NAMALWA (cell line): Measurements from ENCODE around the gene CD93.

ENCODE experiments used
- DNase-seq: peaks from one replicate; pipeline ENCODE4 v3.0.0-alpha.2; 2015; ENCODE audit warnings: low spot score

CD93 gene

GRCh38 chr20:23120936-23121750 is 35.0 kb upstream of the CD93 start:
- no peak for DNase-seq

- DNase-seq: no peak
Measured at GRCh38 chr20:23120261-23120660, 34.1 kb upstream of the CD93 start.

GRCh38 chr20:23119456-23120216 is 33.5 kb upstream of the CD93 start:
- DNase-seq: no peak

DNA sequence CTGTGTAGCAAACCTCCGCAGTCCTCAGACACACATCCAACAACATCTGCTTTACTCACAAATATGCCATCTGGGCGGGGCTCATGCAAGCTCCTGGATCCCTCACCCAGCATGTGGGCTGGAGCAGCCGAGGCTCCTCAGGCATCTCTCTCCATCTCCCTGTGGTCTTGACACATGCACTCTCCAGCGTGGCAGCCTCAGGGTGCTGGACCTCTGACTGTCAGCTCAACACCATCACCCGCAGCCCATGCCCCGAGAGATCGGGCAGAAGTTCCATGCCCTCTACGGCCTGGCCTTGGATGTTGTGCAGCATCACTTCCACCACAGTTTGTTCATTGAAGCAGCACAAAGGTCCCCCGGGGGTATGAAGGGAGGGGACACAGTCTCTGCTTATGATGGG is 32.6 kb upstream of the CD93 start:
- no peak for DNase-seq

DNA sequence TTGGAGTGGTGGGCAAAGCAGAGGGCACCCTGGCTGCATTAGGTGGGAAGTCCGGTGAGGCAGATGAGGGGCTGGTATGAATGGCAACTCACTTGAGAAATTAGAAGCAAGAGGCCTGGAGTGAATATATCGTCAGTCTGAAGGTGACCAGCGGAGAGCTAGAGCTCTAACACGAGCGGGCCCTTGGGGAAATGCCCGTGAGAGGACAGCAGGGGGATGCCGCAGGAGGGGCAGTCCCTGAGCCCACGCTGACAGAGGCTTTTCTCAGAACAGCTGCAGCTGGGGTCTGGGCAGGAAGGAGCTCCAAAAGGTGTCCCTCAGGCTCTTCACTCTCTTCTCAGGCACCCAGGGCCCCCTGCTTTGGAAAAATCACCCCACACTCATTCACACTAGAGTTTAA is 32.0 kb upstream of the CD93 start:
- DNase-seq: no peak

DNA sequence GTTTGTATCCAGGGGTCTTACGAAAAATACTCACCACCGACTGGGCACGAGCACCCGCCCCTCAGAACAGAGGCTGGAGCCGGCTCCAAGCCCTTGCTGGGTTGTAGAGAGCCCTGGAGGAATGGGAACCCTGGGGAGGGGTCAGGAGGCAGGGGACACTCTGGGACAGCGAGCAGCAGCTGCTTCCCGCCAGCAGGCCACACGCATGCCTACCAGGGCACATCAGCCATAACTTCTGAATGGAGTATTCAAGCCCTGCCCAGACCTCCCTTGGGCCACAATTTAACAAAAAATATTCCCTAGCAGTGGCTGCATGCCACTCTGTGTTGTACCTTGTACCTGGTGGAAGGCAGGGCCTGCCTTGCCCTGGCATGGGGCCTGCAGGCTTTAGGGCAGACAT is 31.6 kb upstream of the CD93 start:
- no peak for DNase-seq

DNA sequence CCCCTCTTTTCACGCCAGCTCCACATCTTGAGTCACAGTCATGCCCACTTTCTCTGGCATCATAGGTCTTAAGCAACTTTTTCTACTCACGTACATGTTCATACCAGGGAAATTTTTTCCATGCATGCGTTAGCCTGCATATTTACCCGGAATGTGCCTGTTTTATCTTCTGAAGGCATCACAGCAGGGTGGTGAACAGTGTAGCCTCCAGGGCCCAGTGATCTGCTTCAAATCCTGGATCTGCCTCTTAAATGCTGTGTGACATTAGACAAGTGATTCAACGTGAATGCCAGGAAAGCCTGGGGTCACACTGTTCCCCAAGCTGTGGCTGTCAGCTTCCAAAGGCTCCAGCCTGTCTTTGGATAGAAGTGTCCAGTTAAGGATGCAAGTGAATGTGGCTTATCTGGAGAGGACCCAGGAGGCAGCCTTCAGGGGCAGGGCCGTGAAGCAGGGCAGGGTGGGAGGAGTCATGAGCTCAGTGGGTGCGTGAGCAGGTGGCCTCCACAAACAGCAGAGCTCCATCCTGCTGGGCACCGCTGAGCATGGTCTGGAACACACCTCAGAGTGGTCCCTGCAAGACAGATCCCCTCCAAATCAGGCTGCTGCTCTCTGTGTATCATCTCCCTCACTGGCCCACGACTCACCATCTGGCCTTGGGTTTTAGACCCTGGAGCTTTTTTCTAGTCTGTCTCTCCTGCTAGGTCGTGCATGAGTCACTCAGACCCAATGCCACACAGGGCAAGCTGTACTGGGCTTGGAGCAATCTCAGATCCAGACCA is 30.4 kb upstream of the CD93 start:
- peak; percentile 25 for DNase-seq

- peak; percentile 35 for DNase-seq
Measured at GRCh38 chr20:23115822-23116221, 29.7 kb upstream of the CD93 start.

- DNase-seq: no peak
Measured at GRCh38 chr20:23114448-23115082, 28.4 kb upstream of the CD93 start.

- no peak for DNase-seq
Measured at GRCh38 chr20:23114018-23114417, 27.9 kb upstream of the CD93 start.

DNA sequence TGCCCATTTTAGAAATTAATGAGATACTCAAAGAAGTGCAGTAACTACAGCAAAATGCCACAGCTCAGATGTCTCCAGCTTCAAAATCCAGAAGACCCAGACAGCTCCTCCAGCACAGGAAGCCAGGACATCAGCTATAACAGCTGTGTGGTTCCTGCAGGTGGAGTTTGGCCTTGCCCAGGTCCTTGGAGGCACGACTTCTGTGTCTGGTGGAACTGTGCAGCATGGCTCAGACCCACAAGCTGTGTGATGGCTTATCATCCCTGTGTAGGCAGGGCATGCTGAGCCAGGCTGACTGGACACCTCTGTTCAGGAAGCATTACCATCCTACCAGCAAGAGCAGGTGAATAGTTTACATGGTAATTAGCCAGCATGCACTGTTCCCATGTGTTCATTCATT is 26.5 kb upstream of the CD93 start:
- DNase-seq: no peak

DNA sequence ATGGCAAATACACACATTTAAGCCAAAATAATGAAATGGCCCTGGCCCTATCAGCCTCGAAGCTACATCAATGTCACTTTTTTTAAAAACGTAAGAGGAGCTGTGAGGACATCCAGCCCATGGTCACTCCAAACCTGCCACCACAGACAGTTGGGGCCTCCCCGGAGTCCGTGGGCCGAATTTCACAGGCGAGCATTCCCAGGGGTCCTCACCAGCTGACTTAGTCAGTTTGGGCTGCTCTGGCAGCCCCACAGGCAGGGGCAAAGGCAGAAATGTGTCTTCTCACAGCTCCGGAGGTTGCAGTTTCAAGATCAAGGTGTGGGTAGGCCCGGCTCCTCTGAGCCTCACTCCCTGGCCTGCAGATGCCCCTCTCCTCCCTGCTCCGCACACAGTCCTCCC is 25.8 kb upstream of the CD93 start:
- no peak for DNase-seq

DNA sequence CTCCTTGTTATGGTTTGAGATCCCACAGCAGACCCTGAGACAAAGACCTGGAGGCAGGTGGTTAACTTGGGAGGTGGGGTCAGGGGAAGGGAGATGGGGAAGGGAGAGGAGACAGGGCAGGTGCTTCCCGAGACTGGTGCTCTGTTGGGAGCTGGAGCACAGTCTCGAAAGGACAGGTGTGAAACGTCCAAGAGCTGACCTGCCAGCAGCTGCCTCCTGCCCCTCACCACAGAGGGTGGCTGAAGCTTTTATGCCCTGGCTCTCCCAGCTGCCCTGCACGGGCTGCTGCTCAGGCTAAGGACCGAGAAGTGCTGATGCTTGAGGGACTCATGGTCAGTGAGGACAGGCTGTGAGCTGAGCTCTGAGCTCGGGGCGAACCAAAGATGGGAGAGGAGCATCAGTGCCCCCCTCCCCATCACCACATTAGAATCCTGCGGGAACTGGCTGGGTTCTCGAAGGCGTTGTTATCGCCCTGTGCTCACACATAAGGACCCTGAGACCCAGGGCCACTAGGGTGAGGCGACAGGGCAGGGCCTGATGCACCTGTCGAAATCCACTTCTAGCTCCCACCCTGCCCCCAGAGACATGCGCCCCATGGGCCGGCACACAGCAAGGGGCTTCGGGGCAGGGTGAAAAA is 25.3 kb upstream of the CD93 start:
- no peak for DNase-seq

- no peak for DNase-seq
Measured at GRCh38 chr20:23108871-23109270, 22.7 kb upstream of the CD93 start.

DNA sequence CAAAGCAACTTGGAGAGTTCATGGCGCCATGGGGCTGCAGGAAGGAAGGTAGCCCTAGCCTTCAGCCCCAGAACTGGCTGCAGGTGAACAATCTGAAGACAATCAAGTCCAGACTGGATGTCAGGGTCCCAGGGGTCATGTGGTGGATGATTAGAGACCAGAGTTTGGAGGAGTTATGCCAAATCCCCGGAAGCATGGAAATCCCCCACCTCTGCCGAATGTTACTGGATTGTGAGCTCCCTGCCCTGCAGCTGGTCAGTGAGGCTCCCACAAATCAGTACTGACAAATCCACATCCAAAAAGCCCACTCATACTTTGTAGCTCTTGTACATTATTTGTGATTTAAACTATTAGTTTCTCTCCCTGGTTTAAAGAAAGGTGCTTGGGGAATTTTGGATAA is 21.3 kb upstream of the CD93 start:
- no peak for DNase-seq

DNA sequence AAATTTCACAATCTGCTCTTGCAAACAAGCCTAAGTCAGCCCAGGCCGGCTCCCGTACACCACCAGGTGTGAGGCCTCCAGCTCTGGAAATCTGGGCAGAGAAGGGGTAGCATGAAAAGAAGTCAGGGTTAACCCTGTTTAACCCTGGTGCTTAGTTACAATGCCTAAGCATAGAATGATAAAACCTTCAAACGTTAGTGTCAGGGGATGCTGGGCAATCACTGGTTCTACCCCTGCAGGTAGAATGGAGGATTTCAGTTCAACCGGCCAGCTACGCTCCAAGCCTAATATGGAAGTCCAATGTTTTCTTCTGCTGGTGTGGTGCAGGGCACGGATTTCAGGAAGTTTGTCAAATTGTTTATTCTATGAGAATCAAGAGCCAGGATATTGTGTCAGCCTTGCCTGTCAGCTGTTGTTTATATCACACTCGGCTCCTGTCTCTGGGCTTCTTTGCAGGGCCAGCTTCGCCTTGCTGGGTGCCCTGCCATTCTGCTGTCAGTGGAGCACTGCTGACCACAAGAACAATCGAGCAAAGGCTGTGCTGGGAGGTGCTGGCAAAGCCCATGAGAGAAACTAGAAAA is 20.2 kb upstream of the CD93 start:
- DNase-seq: no peak

DNA sequence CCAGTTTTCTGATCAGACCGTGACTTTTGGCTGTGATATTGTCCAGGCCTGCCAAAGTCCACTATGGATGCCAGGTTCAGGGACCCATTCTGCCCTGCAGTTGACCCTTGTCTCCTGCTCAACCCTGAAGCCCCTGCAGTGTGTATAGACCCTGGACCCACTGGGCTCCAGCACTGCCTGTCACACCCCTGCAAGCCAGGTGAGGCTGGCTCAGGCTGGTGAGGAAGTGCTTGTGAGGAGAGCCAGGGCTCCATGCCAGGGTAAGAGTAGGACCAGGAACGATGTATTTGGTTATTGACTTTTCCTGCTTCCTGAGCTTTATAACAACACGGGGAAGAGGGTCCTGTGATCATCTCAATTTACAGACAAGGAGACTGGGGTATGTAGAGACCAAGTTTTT is 19.1 kb upstream of the CD93 start:
- DNase-seq: no peak

GRCh38 chr20:23103284-23104018 is 17.3 kb upstream of the CD93 start:
- no peak for DNase-seq

DNA sequence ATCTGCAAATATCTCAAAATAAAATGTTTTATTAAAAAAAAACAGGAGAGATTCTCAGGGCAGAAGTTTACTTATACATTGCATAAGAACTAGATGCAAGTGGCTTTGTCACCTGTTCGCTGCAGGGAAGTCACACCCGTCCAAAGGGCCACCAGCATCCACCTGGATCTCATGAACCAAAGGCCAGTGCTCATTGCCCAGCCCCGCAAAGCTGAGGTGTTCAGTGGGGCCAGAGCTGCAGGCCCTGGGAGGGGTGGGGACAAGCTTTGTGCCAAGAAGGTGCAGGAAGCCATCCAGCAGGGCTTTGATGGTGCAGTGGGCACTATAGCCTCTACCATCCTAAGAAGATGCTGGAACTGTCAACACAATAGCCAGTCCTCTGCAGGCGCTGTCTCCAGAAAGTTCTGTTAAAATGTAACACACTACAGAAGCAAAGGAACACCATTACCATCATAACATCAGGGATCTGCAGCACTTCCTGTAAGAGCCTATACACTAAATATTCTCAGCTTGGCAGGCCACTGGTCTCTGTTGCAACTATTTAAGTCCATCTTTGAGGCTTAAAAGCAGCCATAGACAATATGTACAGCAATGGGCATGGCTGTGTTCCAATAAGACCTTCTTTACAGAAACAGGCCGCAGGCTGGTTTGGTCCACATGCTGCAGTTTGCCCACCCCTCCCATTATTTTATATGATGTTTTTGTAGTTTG is 15.7 kb upstream of the CD93 start:
- DNase-seq: no peak

DNA sequence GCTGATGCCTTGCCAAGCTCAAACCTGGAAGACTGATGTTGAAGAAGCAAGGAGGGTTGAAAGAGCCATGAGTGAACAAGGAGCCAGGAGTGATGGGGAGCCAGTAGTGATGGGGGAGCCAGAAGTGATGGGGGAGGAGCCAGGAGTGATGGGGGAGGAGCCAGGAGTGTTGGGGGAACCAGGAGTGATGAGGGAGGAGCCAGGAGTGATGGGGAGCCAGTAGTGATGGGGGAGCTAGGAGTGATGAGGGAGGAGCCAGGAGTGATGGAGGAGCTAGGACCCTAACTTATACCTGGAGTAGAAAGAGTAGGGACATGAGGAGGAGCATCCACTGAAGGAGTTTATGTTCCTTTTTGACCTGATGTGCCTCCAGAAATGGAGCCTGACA is 14.6 kb upstream of the CD93 start:
- no peak for DNase-seq
